IMR-90 (cell line): ENCODE results near the gene ATP8B4. TPM values are rescaled to one million over a fixed set of nuclear protein-coding genes. Genes with fewer than 3 reads are reported as not detected.

Source experiments
- ATAC-seq: fragments of 200-7000 bp; cut with Tn5 transposase; 2 replicates; pipeline ENCODE4 v1.9.1; 2020; ENCODE audit warnings: low read depth, mild to moderate bottlenecking, moderate library complexity
- BruUV-seq: library from RNA; stranded (reverse); fragments of 400-500 nt; replicated peaks from 2 replicates; lab custom pipeline; 2021; lab: Mats Ljungman, UMichigan
- CTCF ChIA-PET: fragments of 300-600 bp; formaldehyde crosslinking; extraction: SDS; loops from one replicate; lab custom pipeline; 2021; ENCODE audit warnings: antibody characterized with exemption; lab: Yijun Ruan, JAX
- POLR2A ChIA-PET: fragments of 300-600 bp; sonication (Branson Sonifier 250); formaldehyde crosslinking; loops from one replicate; lab custom pipeline; 2022; ENCODE audit warnings: antibody characterized with exemption; ENCODE audit not compliant: unreplicated experiment; lab: Charles Lee
- DNase-seq: peaks from one replicate; pipeline ENCODE4 v3.0.0; 2013
- H2AFZ ChIP-seq: replicated peaks from 2 replicates; pipeline ENCODE3; 2013; ENCODE audit warnings: low read length, mild to moderate bottlenecking; ENCODE audit not compliant: poor library complexity
- H2AK5ac ChIP-seq: 2 replicates; pipeline ENCODE4 v1.6.1; 2013; ENCODE audit warnings: low read depth, low read length, inconsistent platforms
- H2AK9ac ChIP-seq: replicated peaks from 2 replicates; pipeline ENCODE3; 2013; ENCODE audit warnings: mild to moderate bottlenecking, low read depth, low read length, moderate library complexity; ENCODE audit not compliant: poor library complexity
- H2BK120ac ChIP-seq: 2 replicates; pipeline ENCODE4 v1.6.1; 2013; ENCODE audit warnings: low read depth, low read length, inconsistent platforms
- H2BK15ac ChIP-seq: 3 replicates; pipeline ENCODE4 v1.6.1; 2013; ENCODE audit warnings: low read depth, low read length, inconsistent platforms
- H2BK20ac ChIP-seq: 2 replicates; pipeline ENCODE4 v1.6.1; 2013; ENCODE audit warnings: low read depth, mild to moderate bottlenecking, inconsistent platforms, low read length, moderate library complexity
- H2BK5ac ChIP-seq: 2 replicates; pipeline ENCODE4 v1.6.1; 2013; ENCODE audit warnings: mild to moderate bottlenecking, low read depth, low read length, inconsistent platforms; ENCODE audit not compliant: poor library complexity, severe bottlenecking
- H3K14ac ChIP-seq: replicated peaks from 2 replicates; pipeline ENCODE4 v1.6.1; 2013; ENCODE audit warnings: low read depth, low read length, inconsistent platforms
- H3K18ac ChIP-seq: 2 replicates; pipeline ENCODE4 v1.6.1; 2013; ENCODE audit warnings: low read depth, low read length, control low read depth
- H3K23ac ChIP-seq: 2 replicates; pipeline ENCODE4 v1.6.1; 2013; ENCODE audit warnings: low read depth, low read length, inconsistent platforms
- H3K27ac ChIP-seq: 2 replicates; pipeline ENCODE4 v1.5.1; 2013; ENCODE audit warnings: mild to moderate bottlenecking, control low read depth, low read length; ENCODE audit not compliant: insufficient read depth
- H3K27me3 ChIP-seq: 2 replicates; pipeline ENCODE4 v1.6.1; 2013; ENCODE audit warnings: low read length; ENCODE audit not compliant: control insufficient read depth, insufficient read depth
- H3K36me3 ChIP-seq: 2 replicates; pipeline ENCODE4 v1.6.1; 2013; ENCODE audit warnings: low read length, mixed read lengths; ENCODE audit not compliant: control insufficient read depth, insufficient read depth
- H3K4ac ChIP-seq: 2 replicates; pipeline ENCODE4 v1.6.1; 2013; ENCODE audit warnings: low read depth, low read length, inconsistent platforms
- H3K4me1 ChIP-seq: 2 replicates; pipeline ENCODE4 v1.6.1; 2013; ENCODE audit warnings: low read length, mixed read lengths; ENCODE audit not compliant: control insufficient read depth, insufficient read depth
- H3K4me2 ChIP-seq: 2 replicates; pipeline ENCODE4 v1.6.1; 2013; ENCODE audit warnings: low read depth, mild to moderate bottlenecking, control low read depth, low read length, moderate library complexity
- H3K4me3 ChIP-seq: 2 replicates; pipeline ENCODE4 v1.5.1; 2013; ENCODE audit warnings: low read depth, mild to moderate bottlenecking, control low read depth, low read length, moderate library complexity; ENCODE audit not compliant: insufficient read depth
- H3K56ac ChIP-seq: 2 replicates; pipeline ENCODE4 v1.6.1; 2013; ENCODE audit warnings: low read length, inconsistent platforms; ENCODE audit not compliant: insufficient read depth; ENCODE audit errors: extremely low read depth
- H3K79me1 ChIP-seq, 2 experiments: 2 replicates each; pipeline ENCODE4 v1.6.1; 2013; ENCODE audit warnings: low read length in 2 of 2, inconsistent platforms in 1 of 2, low read depth in 1 of 2
- H3K9ac ChIP-seq: 2 replicates; pipeline ENCODE4 v1.6.1; 2013; ENCODE audit warnings: low read depth, low read length, control low read depth
- H3K9me1 ChIP-seq: 2 replicates; pipeline ENCODE4 v1.6.1; 2013; ENCODE audit warnings: low read length, inconsistent platforms; ENCODE audit not compliant: insufficient read depth
- H3K9me3 ChIP-seq: 2 replicates; pipeline ENCODE4 v1.6.1; 2013; ENCODE audit warnings: low read length; ENCODE audit not compliant: control insufficient read depth, insufficient read depth
- H4K20me1 ChIP-seq: 2 replicates; pipeline ENCODE4 v1.6.1; 2013; ENCODE audit warnings: low read length, inconsistent platforms; ENCODE audit not compliant: insufficient read depth
- H4K5ac ChIP-seq: 2 replicates; pipeline ENCODE4 v1.6.1; 2013; ENCODE audit warnings: mild to moderate bottlenecking, low read depth, low read length, control low read depth
- H4K8ac ChIP-seq, 2 experiments: 2 replicates each; pipeline ENCODE4 v1.6.1; 2013; ENCODE audit warnings: low read depth in 2 of 2, low read length in 2 of 2, control low read depth in 1 of 2, inconsistent platforms in 1 of 2
- H4K91ac ChIP-seq: 2 replicates; pipeline ENCODE4 v1.6.1; 2013; ENCODE audit warnings: low read depth, low read length, inconsistent platforms; ENCODE audit not compliant: insufficient read depth
- BHLHE40 ChIP-seq: fragments of 150-350 bp; IDR thresholded peaks from 2 replicates; pipeline ENCODE4 v1.6.1; 2016; ENCODE audit warnings: mild to moderate bottlenecking, low read depth, low read length
- CEBPB ChIP-seq: IDR thresholded peaks from 2 replicates; pipeline ENCODE4 v1.6.1; 2012; ENCODE audit warnings: low read depth, low read length, improper control_type of control experiment
- FOS ChIP-seq: fragments of 150-350 bp; IDR thresholded peaks from 2 replicates; pipeline ENCODE4 v1.6.1; 2016; ENCODE audit warnings: low read depth, low read length
- MAFK ChIP-seq: IDR thresholded peaks from 2 replicates; pipeline ENCODE4 v1.6.1; 2012; ENCODE audit warnings: low read depth, low read length, improper control_type of control experiment
- MAZ ChIP-seq: IDR thresholded peaks from 2 replicates; pipeline ENCODE4 v1.6.1; 2012; ENCODE audit warnings: low read depth, mild to moderate bottlenecking, low read length, improper control_type of control experiment, moderate library complexity, borderline replicate concordance
- MXI1 ChIP-seq: IDR thresholded peaks from 2 replicates; pipeline ENCODE4 v1.6.1; 2012; ENCODE audit warnings: low read depth, mild to moderate bottlenecking, low read length, moderate library complexity, borderline replicate concordance
- NFE2L2 ChIP-seq: fragments of 150-350 bp; IDR thresholded peaks from 2 replicates; pipeline ENCODE4 v1.6.1; 2016; ENCODE audit warnings: low read depth, mild to moderate bottlenecking, low read length
- POLR2A ChIP-seq: IDR thresholded peaks from 2 replicates; pipeline ENCODE4 v1.6.1; 2012; ENCODE audit warnings: mild to moderate bottlenecking, low read depth, low read length
- RAD21 ChIP-seq: IDR thresholded peaks from 2 replicates; pipeline ENCODE4 v1.6.1; 2012; ENCODE audit warnings: low read length, improper control_type of control experiment
- RCOR1 ChIP-seq: IDR thresholded peaks from 2 replicates; pipeline ENCODE4 v1.6.1; 2012; ENCODE audit warnings: mild to moderate bottlenecking, low read length, improper control_type of control experiment; ENCODE audit not compliant: insufficient replicate concordance
- SMC3 ChIP-seq: fragments of 150-350 bp; IDR thresholded peaks from 2 replicates; pipeline ENCODE4 v1.6.1; 2016; ENCODE audit warnings: low read depth, mild to moderate bottlenecking, antibody characterized with exemption, low read length, moderate library complexity
- WGBS, 2 experiments: methylation state at CpG; one replicate each; pipeline versions ENCODE4 v1.1.5 to v1.1.7; 2013; ENCODE audit warnings: missing lambda C conversion rate in 2 of 2; ENCODE audit not compliant: insufficient read length in 1 of 2; ENCODE audit errors: extremely low coverage in 2 of 2; 5-methylcytosine and 5-hydroxymethylcytosine counted together
- dilution Hi-C: fragments of 300-500 bp; cut with HindIII; formaldehyde crosslinking; loops from one replicate; pipeline ENCODE4 v1.14.3; 2018; ENCODE audit warnings: low sequenced_read_pairs; ENCODE audit not compliant: unreplicated experiment
- in situ Hi-C: fragments of 300-500 bp; cut with MboI; formaldehyde crosslinking; loops from 3 replicates; pipeline ENCODE4 v1.14.3; 2019; ENCODE audit warnings: low sequenced_read_pairs, inconsistent platforms, mixed read lengths
- intact Hi-C: fragments of 100-400 bp; cut with micrococcal nuclease; formaldehyde crosslinking; loops from 2 replicates; pipeline ENCODE4 v1.10.0; 2022
- polyA plus RNA-seq, 3 experiments: library from polyadenylated mRNA; depleted of rRNA; stranded (reverse); fragments of >200 nt; gene quantifications; 2 replicates each; pipeline ENCODE4 v1.2.3, GENCODE V29; 2012; ENCODE audit warnings: low replicate concordance in 1 of 3
- total RNA-seq: library from RNA; depleted of rRNA; stranded (reverse); fragments of >200 nt; gene quantifications from 2 replicates; pipeline ENCODE4 v1.2.3, GENCODE V29; 2012
- TF ChIP-seq, protein P1 (sequence below): fragments of 150-350 bp; IDR thresholded peaks from 2 replicates; pipeline ENCODE4 v1.6.1; 2016; ENCODE audit warnings: low read depth, mild to moderate bottlenecking, low read length, moderate library complexity, borderline replicate concordance
- TF ChIP-seq, protein P2 (sequence below): conservative IDR thresholded peaks from 2 replicates; pipeline ENCODE4 v1.5.1; 2012; ENCODE audit warnings: mild to moderate bottlenecking, low read depth, low read length, improper control_type of control experiment

ATP8B4 gene
- total and polyA plus RNA-seq, 2 of the 4 experiments (the other 2 are of a cell fraction), result 0.12 to 0.54 TPM

DNA sequence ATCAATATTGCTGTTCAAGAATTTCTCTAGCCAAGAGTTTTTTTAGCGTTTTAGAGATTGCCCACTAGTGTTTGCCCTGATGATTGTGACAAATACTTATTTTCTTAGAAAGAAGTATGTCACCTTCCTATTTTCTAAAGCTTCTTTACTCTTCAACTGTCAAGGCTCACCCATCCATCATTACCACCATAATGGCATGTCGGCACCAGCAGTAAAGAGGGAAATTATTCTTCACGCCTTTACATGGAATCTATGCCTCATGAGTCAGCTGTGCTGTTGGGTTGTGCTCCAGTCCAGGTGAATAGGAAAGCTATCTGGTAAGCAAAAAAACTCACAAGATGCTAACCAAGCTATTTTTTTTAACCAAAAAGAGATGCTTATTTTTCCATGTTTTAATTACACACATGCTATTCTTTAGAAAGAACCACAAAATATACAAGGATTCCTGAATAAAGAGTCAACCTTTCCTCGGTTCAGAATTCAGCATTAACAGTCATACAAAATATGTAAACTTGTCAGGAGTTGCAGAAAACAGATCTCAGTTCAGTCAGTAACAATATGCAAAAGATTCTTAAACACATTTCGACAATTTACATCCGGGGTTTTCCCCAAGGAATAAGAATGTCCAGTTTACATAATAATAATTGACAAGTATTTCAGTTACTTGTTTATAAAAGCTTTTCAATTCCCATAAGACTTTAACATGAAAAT, 128.0 kb downstream of the ATP8B4 start:
- CTCF ChIA-PET, result interaction anchor here (0.6 to 1.4 kb wide), 3 partner anchors 12 to 748 kb away, joined by 3 to 7 read pairs (median 3); no protein-coding TSS in a partner anchor
- Histone ChIP-seq H2BK15ac (peak overlapping the region; percentile 83; the same call in 2 of the 3 replicates), H3K27ac (peak overlapping the region; percentile 99), H3K56ac (peak overlapping the region; percentile 60), H3K4me3 (no peak overlapping the region), H2BK120ac (peak overlapping the region; percentile 97), H4K91ac (peak overlapping the region; percentile 85), H2BK20ac (peak overlapping the region; percentile 98), H4K20me1 (no peaks in the 10 kb centered on the region), H3K9me1 (peaks cover 3% of the 10 kb centered on the region), H3K79me1 (no peaks in the 10 kb centered on the region), H2AFZ (no peak overlapping the region), H3K23ac (peak overlapping the region; percentile 87), H3K9me3 (no peaks in the 10 kb centered on the region), H3K4me1 (peaks cover 22% of the 10 kb centered on the region), H4K8ac (peak overlapping the region; percentile 5 to 91; a peak in 3 of 4 replicates), H2AK5ac (peak overlapping the region; percentile 86), H3K4me2 (peak overlapping the region; percentile 78), H3K36me3 (no peaks in the 10 kb centered on the region), H2BK5ac (peak overlapping the region; percentile 98), H2AK9ac (no peak overlapping the region), H4K5ac (peak overlapping the region; percentile 100), H3K18ac (peak overlapping the region; percentile 100), H3K4ac (peak overlapping the region; percentile 95), H3K14ac (peak overlapping the region; percentile 82), H3K27me3 (no peaks in the 10 kb centered on the region), H3K9ac (no peak overlapping the region)
- ATAC-seq, result peak; percentile 86
- POLR2A ChIA-PET, result no interaction called here
- intact Hi-C loops (no loop called here), in situ Hi-C loops (loop anchor here (10.0 kb wide), 1 partner anchor 566 kb away; the partner anchor contains the start of gene FGF7), dilution Hi-C loops (no loop called here)
- WGBS, 2 experiments, result no CpG with 5 or more reads among the region's 6 CpGs
- DNase-seq, result peak; percentile 92
- no peak for TF ChIP-seq MXI1
- TF ChIP-seq BHLHE40, result no peak
- no peak for TF ChIP-seq RAD21
- no peak for TF ChIP-seq MAZ
- TF ChIP-seq MAFK, result peak; percentile 41; the same call in 1 of the 2 replicates
- no peak for TF ChIP-seq POLR2A
- TF ChIP-seq RCOR1, result no peak
- peak; percentile 14; the same call in 1 of the 2 replicates for TF ChIP-seq CEBPB
- TF ChIP-seq, protein P1, sequence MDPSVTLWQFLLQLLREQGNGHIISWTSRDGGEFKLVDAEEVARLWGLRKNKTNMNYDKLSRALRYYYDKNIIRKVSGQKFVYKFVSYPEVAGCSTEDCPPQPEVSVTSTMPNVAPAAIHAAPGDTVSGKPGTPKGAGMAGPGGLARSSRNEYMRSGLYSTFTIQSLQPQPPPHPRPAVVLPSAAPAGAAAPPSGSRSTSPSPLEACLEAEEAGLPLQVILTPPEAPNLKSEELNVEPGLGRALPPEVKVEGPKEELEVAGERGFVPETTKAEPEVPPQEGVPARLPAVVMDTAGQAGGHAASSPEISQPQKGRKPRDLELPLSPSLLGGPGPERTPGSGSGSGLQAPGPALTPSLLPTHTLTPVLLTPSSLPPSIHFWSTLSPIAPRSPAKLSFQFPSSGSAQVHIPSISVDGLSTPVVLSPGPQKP, result no peak
- TF ChIP-seq FOS, result 0 out of 2 replicates have a peak, but pooled peaks have one; percentile 41
- TF ChIP-seq, protein P2, sequence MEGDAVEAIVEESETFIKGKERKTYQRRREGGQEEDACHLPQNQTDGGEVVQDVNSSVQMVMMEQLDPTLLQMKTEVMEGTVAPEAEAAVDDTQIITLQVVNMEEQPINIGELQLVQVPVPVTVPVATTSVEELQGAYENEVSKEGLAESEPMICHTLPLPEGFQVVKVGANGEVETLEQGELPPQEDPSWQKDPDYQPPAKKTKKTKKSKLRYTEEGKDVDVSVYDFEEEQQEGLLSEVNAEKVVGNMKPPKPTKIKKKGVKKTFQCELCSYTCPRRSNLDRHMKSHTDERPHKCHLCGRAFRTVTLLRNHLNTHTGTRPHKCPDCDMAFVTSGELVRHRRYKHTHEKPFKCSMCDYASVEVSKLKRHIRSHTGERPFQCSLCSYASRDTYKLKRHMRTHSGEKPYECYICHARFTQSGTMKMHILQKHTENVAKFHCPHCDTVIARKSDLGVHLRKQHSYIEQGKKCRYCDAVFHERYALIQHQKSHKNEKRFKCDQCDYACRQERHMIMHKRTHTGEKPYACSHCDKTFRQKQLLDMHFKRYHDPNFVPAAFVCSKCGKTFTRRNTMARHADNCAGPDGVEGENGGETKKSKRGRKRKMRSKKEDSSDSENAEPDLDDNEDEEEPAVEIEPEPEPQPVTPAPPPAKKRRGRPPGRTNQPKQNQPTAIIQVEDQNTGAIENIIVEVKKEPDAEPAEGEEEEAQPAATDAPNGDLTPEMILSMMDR, result no peak
- no peak for TF ChIP-seq SMC3
- TF ChIP-seq NFE2L2, result no peak
- BruUV-seq, result TSS peak; percentile 57
